B cell (primary cell): Measurements from ENCODE around the gene KRTAP10-5. TPM values are rescaled to one million over a fixed set of nuclear protein-coding genes. Genes with fewer than 3 reads are reported as not detected.

Experiments
- ATAC-seq: fragments of 200-7000 bp; cut with Tn5 transposase; one replicate; pipeline ENCODE4 v1.10.0; 2021; ENCODE audit warnings: low read depth, mild to moderate bottlenecking, moderate number of reproducible peaks, moderate library complexity
- CTCF ChIA-PET: fragments of 350-600 bp; sonication (Branson Sonifier 250); formaldehyde crosslinking; loops from one replicate; lab custom pipeline; 2021; ENCODE audit warnings: antibody characterized with exemption, inconsistent platforms; lab: Charles Lee
- POLR2A ChIA-PET: fragments of 350-600 bp; sonication (Branson Sonifier 250); formaldehyde crosslinking; loops from one replicate; lab custom pipeline; 2021; ENCODE audit warnings: antibody characterized with exemption; lab: Charles Lee
- DNase-seq: peaks from one replicate; pipeline ENCODE4 v3.0.0; 2013
- H2AFZ ChIP-seq: 2 replicates; pipeline ENCODE4 v1.6.1; 2012; ENCODE audit warnings: mild to moderate bottlenecking, low read depth, low read length; ENCODE audit not compliant: insufficient read depth, poor library complexity, severe bottlenecking
- H3K27ac ChIP-seq, 2 donors: 1 replicate in 1 of 2; 2 replicates in 1 of 2; pipeline ENCODE4 v1.5.1; 2012 to 2013; ENCODE audit warnings: low read length in 2 of 2, mild to moderate bottlenecking in 2 of 2, moderate library complexity in 1 of 2
- H3K27me3 ChIP-seq, 4 experiments: fragments of 200-600 bp in 1 of 4; sonication (generic) in 1 of 4; replicated peaks in 1 of 4; 1 replicate in 2 of 4; 2 replicates in 2 of 4; pipeline versions ENCODE4 v1.6.1 to v1.7.0; 2013 to 2016; ENCODE audit warnings: low read length in 3 of 4, mild to moderate bottlenecking in 2 of 4, mixed read lengths in 1 of 4, moderate library complexity in 1 of 4; ENCODE audit not compliant: insufficient read depth in 4 of 4, control insufficient read depth in 3 of 4; ENCODE audit errors: control extremely low read depth in 1 of 4
- H3K36me3 ChIP-seq, 2 experiments: replicated peaks in 1 of 2; 1 replicate in 1 of 2; 2 replicates in 1 of 2; pipeline versions ENCODE4 v1.6.1 to v1.7.1; 2013; ENCODE audit warnings: low read length in 1 of 2; ENCODE audit not compliant: insufficient read depth in 2 of 2, control insufficient read depth in 1 of 2; ENCODE audit errors: control extremely low read depth in 1 of 2, extremely low read depth in 1 of 2
- H3K4me1 ChIP-seq, 2 donors: fragments of 200-600 bp in 1 of 2; sonication (generic) in 1 of 2; 1 replicate in 1 of 2; 2 replicates in 1 of 2; pipeline versions ENCODE4 v1.5.1 to v1.6.1; 2013 to 2017; ENCODE audit warnings: low read length in 2 of 2; ENCODE audit not compliant: control insufficient read depth in 2 of 2, insufficient read depth in 2 of 2
- H3K4me2 ChIP-seq: replicated peaks from 2 replicates; pipeline ENCODE3; 2012; ENCODE audit warnings: mild to moderate bottlenecking, low read depth, low read length; ENCODE audit not compliant: poor library complexity, severe bottlenecking
- H3K4me3 ChIP-seq, 5 experiments: fragments of 200-600 bp in 1 of 5; sonication (generic) in 1 of 5; 1 replicate in 3 of 5; 2 replicates in 2 of 5; pipeline versions ENCODE4 v1.5.1 to v1.7.0; 2011 to 2016; ENCODE audit warnings: low read length in 4 of 5, mild to moderate bottlenecking in 4 of 5, low read depth in 2 of 5, control low read depth in 1 of 5, moderate library complexity in 1 of 5; ENCODE audit not compliant: insufficient read depth in 1 of 5; ENCODE audit errors: control extremely low read depth in 1 of 5, extremely low read depth in 1 of 5
- H3K79me2 ChIP-seq: fragments of 200-600 bp; sonication (generic); one replicate; pipeline ENCODE4 v1.6.0; 2016; ENCODE audit warnings: low read length; ENCODE audit not compliant: control insufficient read depth, insufficient read depth
- H3K9ac ChIP-seq: fragments of 200-600 bp; sonication (generic); 2 replicates; pipeline ENCODE4 v1.6.1; 2017; ENCODE audit warnings: mild to moderate bottlenecking, low read length, moderate library complexity
- H3K9me3 ChIP-seq, 3 donors: one replicate each; pipeline versions ENCODE4 v1.6.1 to v1.7.1; 2013; ENCODE audit warnings: low read length in 2 of 3; ENCODE audit not compliant: control insufficient read depth in 2 of 3, insufficient read depth in 1 of 3; ENCODE audit errors: control extremely low read depth in 1 of 3
- H4K20me1 ChIP-seq: 2 replicates; pipeline ENCODE4 v1.6.0; 2012; ENCODE audit warnings: mild to moderate bottlenecking, low read length; ENCODE audit not compliant: insufficient read depth, control insufficient read depth, poor library complexity, severe bottlenecking
- H3K27ac Mint-ChIP-seq: one replicate; pipeline ENCODE4 v1.8.0; 2021; ENCODE audit warnings: mixed read lengths
- H3K27me3 Mint-ChIP-seq: one replicate; pipeline ENCODE4 v1.8.0; 2021; ENCODE audit warnings: mixed read lengths
- H3K4me1 Mint-ChIP-seq: one replicate; pipeline ENCODE4 v1.8.0; 2021; ENCODE audit warnings: mixed read lengths
- H3K4me3 Mint-ChIP-seq: one replicate; pipeline ENCODE4 v1.8.0; 2021; ENCODE audit warnings: mixed read lengths
- H3K9me3 Mint-ChIP-seq: one replicate; pipeline ENCODE4 v1.8.0; 2022; ENCODE audit warnings: mixed read lengths; ENCODE audit not compliant: insufficient read depth
- CTCF ChIP-seq: fragments of 200-600 bp; IDR thresholded peaks from one replicate; pipeline ENCODE4 v1.8.0; 2022; ENCODE audit warnings: antibody characterized with exemption, mild to moderate bottlenecking
- EZH2 ChIP-seq: IDR thresholded peaks from 2 replicates; pipeline ENCODE4 v1.6.1; 2012; ENCODE audit warnings: borderline replicate concordance, low read depth, mild to moderate bottlenecking, moderate library complexity, low read length; ENCODE audit not compliant: insufficient read depth, poor library complexity, severe bottlenecking
- whole genome bisulfite sequencing: methylation state at CpG from one replicate; pipeline ENCODE4 v1.1.5; 2013; ENCODE audit warnings: missing lambda C conversion rate; ENCODE audit not compliant: insufficient coverage; 5-methylcytosine and 5-hydroxymethylcytosine counted together
- intact Hi-C: fragments of 100-400 bp; cut with micrococcal nuclease; formaldehyde crosslinking; loops from one replicate; pipeline ENCODE4 v1.10.0; 2022
- polyA plus RNA-seq: library from polyadenylated mRNA; depleted of rRNA; stranded (reverse); fragments of >200 nt; gene quantifications from 2 replicates; pipeline ENCODE4 v1.2.3, GENCODE V29; 2012
- total RNA-seq, 2 donors: library from RNA; stranded (reverse); fragments of 120-200 nt in 1 of 2; gene quantifications; 1 replicate in 1 of 2; 2 replicates in 1 of 2; pipeline versions ENCODE4 v1.2.3 to v1.2.4, GENCODE V29; 2013 to 2022

The KRTAP10-5 gene
- total and polyA plus RNA-seq, 2 donors (not counting 1 experiment from before 2014, with no cell fraction given): not detected

GRCh38 chr21:44544566-44544965, 35.8 kb downstream of the KRTAP10-5 start:
- CTCF ChIA-PET: no interaction called here
- POLR2A ChIA-PET: no interaction called here
- intact Hi-C loops: no loop called here

GRCh38 chr21:44542716-44543115, 37.7 kb downstream of the KRTAP10-5 start:
- ChIA-PET CTCF (no interaction called here), POLR2A (no interaction called here)
- Histone ChIP-seq H3K4me1 (peaks cover 3 to 5% of the 10 kb centered on the region in 2 donors), H3K9ac (no peak overlapping the region), H3K4me3 (no peak overlapping the region), H4K20me1 (no peaks in the 10 kb centered on the region), H3K27ac (no peak overlapping the region), H3K9me3 (peaks cover 1 to 26% (median 12%) of the 10 kb centered on the region in 3 donors), H3K79me2 (no peaks in the 10 kb centered on the region), H3K27me3 (peaks cover 0 to 2% (median 0%) of the 10 kb centered on the region in 4 experiments), H3K36me3 (no peaks in the 10 kb centered on the region), H3K4me2 (no peak overlapping the region), H2AFZ (no peak overlapping the region)
- TF ChIP-seq CTCF (no peak), EZH2 (no peak)
- ATAC-seq (no peak), DNase-seq (no peak)
- Mint-ChIP-seq H3K4me3 (no peak overlapping the region), H3K9me3 (peaks cover 6% of the 10 kb centered on the region), H3K27ac (no peak overlapping the region), H3K27me3 (peaks cover 20% of the 10 kb centered on the region), H3K4me1 (peaks cover 2% of the 10 kb centered on the region)
- 80% methylated on average over 1 of the region's 1 CpG for WGBS
- intact Hi-C loops: no loop called here

More at GRCh38 chr21:44544566-44544965, 35.8 kb downstream of the KRTAP10-5 start:
- Mint-ChIP-seq H3K27me3 (peaks cover 29% of the 10 kb centered on the region), H3K4me3 (no peak overlapping the region), H3K9me3 (peaks cover 6% of the 10 kb centered on the region), H3K4me1 (peaks cover 8% of the 10 kb centered on the region), H3K27ac (no peak overlapping the region)
- DNase-seq (no peak), ATAC-seq (no peak)
- no peaks in the 10 kb centered on the region for H3K79me2 ChIP-seq
- H3K27me3 ChIP-seq: peaks cover 0 to 8% (median 2%) of the 10 kb centered on the region in 4 experiments
- H4K20me1 ChIP-seq: no peaks in the 10 kb centered on the region
- peaks cover 5 to 7% of the 10 kb centered on the region in 2 donors for H3K4me1 ChIP-seq
- H3K4me2 ChIP-seq: no peak overlapping the region
- H3K36me3 ChIP-seq: no peaks in the 10 kb centered on the region
- H3K9ac ChIP-seq: no peak overlapping the region
- no peak overlapping the region for H3K4me3 ChIP-seq
- WGBS: 91% methylated on average over 2 of the region's 3 CpGs
- H3K27ac ChIP-seq: no peak overlapping the region
- H3K9me3 ChIP-seq: peaks cover 1 to 35% (median 12%) of the 10 kb centered on the region in 3 donors
- H2AFZ ChIP-seq: no peak overlapping the region
- TF ChIP-seq EZH2 (no peak), CTCF (no peak)
